ENCODE measurements around the gene CAD. TPM values are rescaled to one million over a fixed set of nuclear protein-coding genes. Genes with fewer than 3 reads are reported as not detected.

Gene CAD
- total and polyA plus RNA-seq, 2 donors (not counting 3 experiments of a cell fraction or from before 2014, with no cell fraction given), result 60.3 to 91.4 TPM

DNA sequence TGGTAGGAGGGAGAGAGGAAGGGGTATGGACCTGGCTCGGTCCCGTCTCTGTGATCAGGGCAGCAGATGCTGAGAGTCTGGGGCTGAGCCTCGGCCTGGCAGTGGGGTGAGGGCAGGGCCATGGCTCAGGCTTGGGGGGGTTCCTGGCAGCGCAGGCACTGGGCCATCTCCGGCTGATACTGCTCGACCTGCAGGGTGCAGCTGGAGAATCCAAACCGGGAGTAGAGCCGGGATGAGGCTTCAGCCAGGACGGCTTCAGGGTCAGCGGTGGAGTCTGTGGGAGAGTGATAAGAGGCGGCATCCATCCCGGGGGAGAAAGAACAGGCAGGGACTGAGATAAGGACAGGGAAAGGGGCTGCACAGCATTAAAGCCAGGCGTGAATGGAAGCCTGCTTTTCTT lies 38.0 kb downstream of the CAD start:
- no TSS peak for BruUV-seq (replicated peaks)
- no peaks in the 10 kb centered on the region for H3K27me3 ChIP-seq (ENCODE audit: control insufficient read depth in 2 of 2, insufficient read depth in 2 of 2, low read length in 2 of 2)
- no peak overlapping the region for H3K4me2 ChIP-seq (ENCODE audit: insufficient read depth, low read length)
- no peak overlapping the region for H3K9ac ChIP-seq (replicated peaks; ENCODE audit: extremely low read depth, insufficient read depth, low read length)
- CTCF ChIA-PET, result interaction anchor here (1.2 to 3.0 kb wide), 4 partner anchors 10 to 48 kb away, joined by 3 to 21 read pairs (median 8); no protein-coding TSS in a partner anchor
- intact Hi-C loops (cut with micrococcal nuclease), result no loop called here
- no peak overlapping the region for H3K27ac ChIP-seq (ENCODE audit: insufficient read depth, low read depth, low read length)
- no peak overlapping the region for H2AFZ ChIP-seq (ENCODE audit: low read depth, low read length)
- DNase-seq (ENCODE audit: low read depth, low spot score) (peak; percentile 73), FAIRE-seq (peak; percentile 33)
- no peaks in the 10 kb centered on the region for H4K20me1 ChIP-seq (replicated peaks; ENCODE audit: control insufficient read depth, extremely low read depth, insufficient read depth, low read length)
- peaks cover 0 to 15% of the 10 kb centered on the region in 2 experiments for H3K36me3 ChIP-seq (ENCODE audit: control insufficient read depth in 2 of 2, extremely low read depth in 1 of 2, insufficient read depth in 2 of 2, low read length in 2 of 2)
- dilution Hi-C loops (cut with MboI; ENCODE audit: extremely low pct_ligation_motif_present, low sequenced_read_pairs), result no loop called here
- no peak for TF ChIP-seq MYC (IDR thresholded peaks at IDR 0.05; ENCODE audit: low read depth, low read length)
- TF ChIP-seq, protein P1, sequence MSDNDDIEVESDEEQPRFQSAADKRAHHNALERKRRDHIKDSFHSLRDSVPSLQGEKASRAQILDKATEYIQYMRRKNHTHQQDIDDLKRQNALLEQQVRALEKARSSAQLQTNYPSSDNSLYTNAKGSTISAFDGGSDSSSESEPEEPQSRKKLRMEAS (IDR thresholded peaks at IDR 0.05; ENCODE audit: insufficient read depth, insufficient read length), result no peak
- no peak for TF ChIP-seq POLR2A (IDR thresholded peaks at IDR 0.05; ENCODE audit: low read depth, low read length)
- no peak for TF ChIP-seq EZH2 (IDR thresholded peaks at IDR 0.05; ENCODE audit: borderline replicate concordance, low read depth, low read length, severe bottlenecking)
- no peak for TF ChIP-seq JUN (IDR thresholded peaks at IDR 0.05; ENCODE audit: borderline replicate concordance, insufficient read depth, insufficient read length, low read depth)
- TF ChIP-seq, protein P2, sequence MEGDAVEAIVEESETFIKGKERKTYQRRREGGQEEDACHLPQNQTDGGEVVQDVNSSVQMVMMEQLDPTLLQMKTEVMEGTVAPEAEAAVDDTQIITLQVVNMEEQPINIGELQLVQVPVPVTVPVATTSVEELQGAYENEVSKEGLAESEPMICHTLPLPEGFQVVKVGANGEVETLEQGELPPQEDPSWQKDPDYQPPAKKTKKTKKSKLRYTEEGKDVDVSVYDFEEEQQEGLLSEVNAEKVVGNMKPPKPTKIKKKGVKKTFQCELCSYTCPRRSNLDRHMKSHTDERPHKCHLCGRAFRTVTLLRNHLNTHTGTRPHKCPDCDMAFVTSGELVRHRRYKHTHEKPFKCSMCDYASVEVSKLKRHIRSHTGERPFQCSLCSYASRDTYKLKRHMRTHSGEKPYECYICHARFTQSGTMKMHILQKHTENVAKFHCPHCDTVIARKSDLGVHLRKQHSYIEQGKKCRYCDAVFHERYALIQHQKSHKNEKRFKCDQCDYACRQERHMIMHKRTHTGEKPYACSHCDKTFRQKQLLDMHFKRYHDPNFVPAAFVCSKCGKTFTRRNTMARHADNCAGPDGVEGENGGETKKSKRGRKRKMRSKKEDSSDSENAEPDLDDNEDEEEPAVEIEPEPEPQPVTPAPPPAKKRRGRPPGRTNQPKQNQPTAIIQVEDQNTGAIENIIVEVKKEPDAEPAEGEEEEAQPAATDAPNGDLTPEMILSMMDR (IDR thresholded peaks at IDR 0.05; ENCODE audit: extremely low read depth in 1 of 2, insufficient read depth in 1 of 2, low read depth in 1 of 2, low read length in 2 of 2), result no peak
- no peak for TF ChIP-seq FOS (IDR thresholded peaks at IDR 0.05; ENCODE audit: borderline replicate concordance, insufficient read depth, low read length)
- no peak for TF ChIP-seq POLR2AphosphoS5 (IDR thresholded peaks at IDR 0.05; ENCODE audit: insufficient read depth, low read depth, low read length)
- no peak overlapping the region for H3K4me3 ChIP-seq (replicated peaks in 1 of 3; ENCODE audit: insufficient read depth in 1 of 3, low read depth in 1 of 3, low read length in 3 of 3)
- H3K79me2 ChIP-seq (ENCODE audit: control insufficient read depth, insufficient read depth, low read length), result no peaks in the 10 kb centered on the region
- POLR2A ChIA-PET, result no interaction called here
- no peaks in the 10 kb centered on the region for H3K9me3 ChIP-seq (replicated peaks; ENCODE audit: control insufficient read depth, insufficient read depth, low read length)
- H3K9me1 ChIP-seq (replicated peaks; ENCODE audit: control insufficient read depth, extremely low read depth, insufficient read depth, low read length), result no peaks in the 10 kb centered on the region
- peaks cover 14% of the 10 kb centered on the region for H3K4me1 ChIP-seq (ENCODE audit: control insufficient read depth, extremely low read depth, insufficient read depth, low read length)
